ENCODE results near the gene CD7.

DNA sequence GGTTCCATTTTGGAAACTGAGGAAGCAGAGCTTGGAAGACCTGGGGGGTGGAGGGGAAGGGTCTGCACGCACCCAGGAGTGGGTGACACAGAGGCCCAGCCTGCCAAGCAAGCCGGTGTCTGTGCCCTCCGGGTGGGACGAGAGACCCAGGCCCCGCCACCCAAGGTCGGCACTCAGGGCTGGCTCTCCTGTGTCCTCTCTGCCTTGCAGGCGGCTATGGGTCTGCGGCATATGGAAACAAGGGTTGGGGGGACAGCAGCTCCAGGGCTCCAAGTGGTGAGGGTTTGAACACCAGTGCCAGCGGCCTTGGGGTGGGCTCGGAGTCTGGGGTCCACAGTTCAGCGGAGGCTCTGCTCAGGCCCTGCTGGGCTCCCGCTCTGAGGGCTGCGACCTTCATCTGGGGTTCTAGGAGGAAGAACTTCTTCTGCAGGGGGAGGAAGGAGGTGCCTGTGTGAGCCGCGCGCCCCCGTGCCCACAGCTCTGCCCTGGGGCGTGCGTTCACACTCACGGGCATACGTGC, 4.6 kb upstream of the CD7 start:
- TF ChIP-seq, protein P1, sequence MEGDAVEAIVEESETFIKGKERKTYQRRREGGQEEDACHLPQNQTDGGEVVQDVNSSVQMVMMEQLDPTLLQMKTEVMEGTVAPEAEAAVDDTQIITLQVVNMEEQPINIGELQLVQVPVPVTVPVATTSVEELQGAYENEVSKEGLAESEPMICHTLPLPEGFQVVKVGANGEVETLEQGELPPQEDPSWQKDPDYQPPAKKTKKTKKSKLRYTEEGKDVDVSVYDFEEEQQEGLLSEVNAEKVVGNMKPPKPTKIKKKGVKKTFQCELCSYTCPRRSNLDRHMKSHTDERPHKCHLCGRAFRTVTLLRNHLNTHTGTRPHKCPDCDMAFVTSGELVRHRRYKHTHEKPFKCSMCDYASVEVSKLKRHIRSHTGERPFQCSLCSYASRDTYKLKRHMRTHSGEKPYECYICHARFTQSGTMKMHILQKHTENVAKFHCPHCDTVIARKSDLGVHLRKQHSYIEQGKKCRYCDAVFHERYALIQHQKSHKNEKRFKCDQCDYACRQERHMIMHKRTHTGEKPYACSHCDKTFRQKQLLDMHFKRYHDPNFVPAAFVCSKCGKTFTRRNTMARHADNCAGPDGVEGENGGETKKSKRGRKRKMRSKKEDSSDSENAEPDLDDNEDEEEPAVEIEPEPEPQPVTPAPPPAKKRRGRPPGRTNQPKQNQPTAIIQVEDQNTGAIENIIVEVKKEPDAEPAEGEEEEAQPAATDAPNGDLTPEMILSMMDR (IDR thresholded peaks at IDR 0.05), result no peak
- TF ChIP-seq POLR2AphosphoS5 (IDR thresholded peaks at IDR 0.05; ENCODE audit: low read depth, low read length), result no peak
- TF ChIP-seq SIN3A (IDR thresholded peaks at IDR 0.05; ENCODE audit: borderline replicate concordance, insufficient read depth, low read depth, low read length), result no peak
- TF ChIP-seq, protein P2, sequence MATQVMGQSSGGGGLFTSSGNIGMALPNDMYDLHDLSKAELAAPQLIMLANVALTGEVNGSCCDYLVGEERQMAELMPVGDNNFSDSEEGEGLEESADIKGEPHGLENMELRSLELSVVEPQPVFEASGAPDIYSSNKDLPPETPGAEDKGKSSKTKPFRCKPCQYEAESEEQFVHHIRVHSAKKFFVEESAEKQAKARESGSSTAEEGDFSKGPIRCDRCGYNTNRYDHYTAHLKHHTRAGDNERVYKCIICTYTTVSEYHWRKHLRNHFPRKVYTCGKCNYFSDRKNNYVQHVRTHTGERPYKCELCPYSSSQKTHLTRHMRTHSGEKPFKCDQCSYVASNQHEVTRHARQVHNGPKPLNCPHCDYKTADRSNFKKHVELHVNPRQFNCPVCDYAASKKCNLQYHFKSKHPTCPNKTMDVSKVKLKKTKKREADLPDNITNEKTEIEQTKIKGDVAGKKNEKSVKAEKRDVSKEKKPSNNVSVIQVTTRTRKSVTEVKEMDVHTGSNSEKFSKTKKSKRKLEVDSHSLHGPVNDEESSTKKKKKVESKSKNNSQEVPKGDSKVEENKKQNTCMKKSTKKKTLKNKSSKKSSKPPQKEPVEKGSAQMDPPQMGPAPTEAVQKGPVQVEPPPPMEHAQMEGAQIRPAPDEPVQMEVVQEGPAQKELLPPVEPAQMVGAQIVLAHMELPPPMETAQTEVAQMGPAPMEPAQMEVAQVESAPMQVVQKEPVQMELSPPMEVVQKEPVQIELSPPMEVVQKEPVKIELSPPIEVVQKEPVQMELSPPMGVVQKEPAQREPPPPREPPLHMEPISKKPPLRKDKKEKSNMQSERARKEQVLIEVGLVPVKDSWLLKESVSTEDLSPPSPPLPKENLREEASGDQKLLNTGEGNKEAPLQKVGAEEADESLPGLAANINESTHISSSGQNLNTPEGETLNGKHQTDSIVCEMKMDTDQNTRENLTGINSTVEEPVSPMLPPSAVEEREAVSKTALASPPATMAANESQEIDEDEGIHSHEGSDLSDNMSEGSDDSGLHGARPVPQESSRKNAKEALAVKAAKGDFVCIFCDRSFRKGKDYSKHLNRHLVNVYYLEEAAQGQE (IDR thresholded peaks at IDR 0.05; ENCODE audit: insufficient read depth in 1 of 2, low read depth in 2 of 2, low read length in 1 of 2), result no peak
- TF ChIP-seq TCF7L2 (IDR thresholded peaks at IDR 0.05; ENCODE audit: low read depth, low read length), result no peak

Data from Panc1 (cell line).